ENCODE results near the gene IL31.
"Not testable (repeated sequence)": the region's sequence is repeated elsewhere in the genome, so short reads cannot be mapped to it uniquely, and the experiment has no call there.

The IL31 gene

DNA sequence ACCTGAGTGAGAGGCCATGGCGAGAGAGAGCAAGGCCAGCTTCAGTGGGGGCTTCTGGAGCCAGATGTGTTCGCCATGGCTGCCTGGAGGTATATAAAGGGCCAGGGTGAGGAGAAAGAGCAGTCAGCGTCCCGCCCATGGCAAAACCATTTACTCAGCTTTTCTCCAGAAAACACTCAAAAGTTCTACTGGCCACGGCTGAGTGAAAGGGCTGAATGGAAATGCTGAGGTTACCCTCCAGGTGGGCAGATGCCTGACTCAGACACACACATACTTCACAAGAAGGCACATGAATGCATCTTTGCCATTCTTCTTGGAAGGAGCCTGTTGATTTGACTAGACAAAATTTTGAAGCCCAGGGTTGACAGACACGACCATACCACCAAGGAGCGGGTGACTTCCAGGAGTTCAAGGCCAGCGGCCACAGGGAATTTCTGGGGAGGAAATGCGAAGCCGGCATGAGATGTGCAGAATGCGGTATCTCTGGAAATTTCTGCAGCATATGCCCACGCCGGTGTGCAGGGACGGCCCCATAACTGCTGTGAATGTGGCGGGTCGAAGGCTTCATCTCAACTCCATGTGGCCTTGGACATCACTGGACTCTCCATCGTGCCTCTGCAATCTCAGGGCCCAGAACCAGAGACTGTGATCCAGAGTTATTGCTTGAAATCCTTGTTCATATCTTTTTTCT is at the start of gene IL31:
TSS of gene IL31 (minus strand) at position 67 of the 691 bp plus-strand sequence. CDS start at position 18, 49 bp downstream.
- no peak for DNase-seq

DNA sequence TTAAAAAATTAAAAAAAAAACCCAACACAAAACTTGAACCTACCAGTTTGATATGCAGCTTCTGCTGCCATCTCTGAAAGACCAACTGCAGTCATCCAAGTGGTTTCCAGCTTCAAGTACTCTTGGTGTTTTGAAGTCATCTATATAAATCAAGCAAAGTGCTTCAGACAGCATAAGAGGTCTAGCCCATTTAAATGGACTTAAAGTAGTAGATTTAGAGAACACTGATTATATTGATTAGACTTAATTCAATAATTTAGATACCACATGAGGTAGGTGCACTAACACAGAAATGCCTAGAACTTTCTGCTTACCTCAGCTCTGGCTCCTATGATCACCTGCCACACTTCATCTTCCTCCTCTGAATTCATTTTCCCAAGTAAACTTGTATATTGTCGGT is 42.4 kb upstream of the IL31 start:
- no peak for DNase-seq

DNA sequence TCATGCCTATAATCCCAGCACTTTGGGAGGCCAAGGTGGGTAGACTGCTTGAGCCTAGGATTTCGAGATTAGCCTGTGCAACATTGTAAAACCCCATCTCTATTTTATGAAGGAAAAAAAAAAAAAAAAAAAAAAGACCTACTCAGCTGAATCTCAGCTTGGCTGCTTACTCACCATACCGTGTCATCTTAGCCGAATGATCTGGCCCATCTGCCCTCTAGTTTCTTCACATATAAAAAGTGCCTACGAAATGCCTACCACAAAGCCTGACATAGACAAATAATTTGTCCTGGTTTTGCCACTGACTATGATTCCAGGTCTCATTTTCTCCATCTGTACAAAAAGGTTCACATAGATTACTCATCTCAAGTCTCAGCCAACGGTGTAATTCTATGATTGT is 41.8 kb upstream of the IL31 start:
- no peak for DNase-seq

- DNase-seq = no peak
Observed at GRCh38 chr12:122208073-122208820, 34.2 kb upstream of the IL31 start.

DNA sequence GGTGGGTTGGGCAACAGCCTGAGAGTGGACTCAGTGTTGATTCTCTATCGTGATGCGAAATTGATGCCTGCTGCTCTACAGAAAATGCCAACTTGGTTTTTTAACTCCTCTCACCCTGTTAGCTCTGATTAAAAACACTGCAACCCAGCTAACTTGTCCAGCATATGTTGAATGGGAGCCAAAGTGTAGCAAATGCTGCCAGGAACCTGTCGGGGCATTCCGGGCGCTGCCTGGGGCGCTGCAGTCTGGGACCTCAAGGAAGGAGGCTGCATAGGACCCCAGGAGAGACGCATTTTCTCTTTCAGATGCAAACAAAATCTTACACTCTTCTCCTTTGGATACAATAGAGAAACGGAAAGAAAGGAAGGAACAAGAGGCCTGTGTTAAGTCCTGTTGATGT is 33.4 kb upstream of the IL31 start:
- no peak for DNase-seq

GRCh38 chr12:122206976-122207375 is 33.0 kb upstream of the IL31 start:
- no peak for DNase-seq

DNA sequence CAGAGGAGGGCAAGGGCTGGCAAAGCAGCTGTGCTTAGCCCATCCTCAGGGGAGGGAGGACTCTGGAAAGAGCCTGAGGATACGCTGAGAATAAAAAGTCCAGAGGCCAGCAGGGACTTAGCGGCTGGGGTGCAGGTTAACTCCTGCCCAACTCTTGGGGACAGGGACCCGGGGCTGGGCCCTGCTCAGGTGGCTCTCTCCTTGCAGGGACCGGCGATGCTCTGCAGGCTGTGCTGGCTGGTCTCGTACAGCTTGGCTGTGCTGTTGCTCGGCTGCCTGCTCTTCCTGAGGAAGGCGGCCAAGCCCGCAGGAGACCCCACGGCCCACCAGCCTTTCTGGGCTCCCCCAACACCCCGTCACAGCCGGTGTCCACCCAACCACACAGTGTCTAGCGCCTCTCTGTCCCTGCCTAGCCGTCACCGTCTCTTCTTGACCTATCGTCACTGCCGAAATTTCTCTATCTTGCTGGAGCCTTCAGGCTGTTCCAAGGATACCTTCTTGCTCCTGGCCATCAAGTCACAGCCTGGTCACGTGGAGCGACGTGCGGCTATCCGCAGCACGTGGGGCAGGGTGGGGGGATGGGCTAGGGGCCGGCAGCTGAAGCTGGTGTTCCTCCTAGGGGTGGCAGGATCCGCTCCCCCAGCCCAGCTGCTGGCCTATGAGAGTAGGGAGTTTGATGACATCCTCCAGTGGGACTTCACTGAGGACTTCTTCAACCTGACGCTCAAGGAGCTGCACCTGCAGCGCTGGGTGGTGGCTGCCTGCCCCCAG is 32.3 kb upstream of the IL31 start:
- no peak for DNase-seq

DNA sequence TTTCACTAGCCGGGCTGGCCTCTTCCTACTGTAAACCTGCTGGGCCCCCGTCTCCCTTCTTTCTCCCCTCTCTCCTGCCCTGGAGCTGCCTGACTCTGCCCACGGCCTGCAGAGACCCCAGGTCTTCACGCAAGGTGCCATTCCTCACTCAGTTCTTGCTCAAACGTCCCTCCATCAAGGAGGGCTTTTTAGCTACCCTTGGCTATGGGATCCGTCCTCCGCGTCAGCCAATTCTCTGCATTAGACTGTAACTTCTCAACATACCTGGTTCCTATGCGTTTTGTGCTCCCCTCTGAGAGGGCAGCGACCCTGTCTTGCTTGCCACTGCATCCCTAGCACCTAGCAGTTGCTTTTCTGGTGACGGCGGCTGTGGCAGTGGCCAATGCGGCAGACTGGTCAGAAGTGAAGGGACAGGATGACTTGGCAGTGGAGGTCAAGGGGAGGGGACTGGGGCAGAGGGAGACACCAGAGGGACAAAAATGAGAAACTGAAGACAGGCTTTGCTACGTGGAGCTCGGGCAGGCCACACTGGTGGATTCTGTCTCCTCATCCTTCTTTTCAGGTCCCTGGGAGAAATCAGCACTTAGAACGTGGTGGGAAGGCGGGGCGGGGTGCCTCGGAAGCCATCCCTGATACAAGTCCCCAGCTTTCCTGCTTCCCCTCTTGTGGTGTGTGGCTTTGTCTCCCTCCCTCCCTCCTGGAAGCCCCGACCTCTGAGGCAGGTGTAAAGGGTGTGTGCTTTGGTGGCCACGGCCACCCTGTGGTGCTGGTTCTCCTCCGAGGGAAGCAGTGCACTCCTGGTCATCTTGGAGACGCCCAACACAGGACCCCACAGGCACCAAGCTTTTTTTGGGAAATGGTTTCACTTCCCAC is 31.3 kb upstream of the IL31 start:
- peak; percentile 39 for DNase-seq

- no peak for DNase-seq
Observed at GRCh38 chr12:122204167-122205052, 30.4 kb upstream of the IL31 start.

DNA sequence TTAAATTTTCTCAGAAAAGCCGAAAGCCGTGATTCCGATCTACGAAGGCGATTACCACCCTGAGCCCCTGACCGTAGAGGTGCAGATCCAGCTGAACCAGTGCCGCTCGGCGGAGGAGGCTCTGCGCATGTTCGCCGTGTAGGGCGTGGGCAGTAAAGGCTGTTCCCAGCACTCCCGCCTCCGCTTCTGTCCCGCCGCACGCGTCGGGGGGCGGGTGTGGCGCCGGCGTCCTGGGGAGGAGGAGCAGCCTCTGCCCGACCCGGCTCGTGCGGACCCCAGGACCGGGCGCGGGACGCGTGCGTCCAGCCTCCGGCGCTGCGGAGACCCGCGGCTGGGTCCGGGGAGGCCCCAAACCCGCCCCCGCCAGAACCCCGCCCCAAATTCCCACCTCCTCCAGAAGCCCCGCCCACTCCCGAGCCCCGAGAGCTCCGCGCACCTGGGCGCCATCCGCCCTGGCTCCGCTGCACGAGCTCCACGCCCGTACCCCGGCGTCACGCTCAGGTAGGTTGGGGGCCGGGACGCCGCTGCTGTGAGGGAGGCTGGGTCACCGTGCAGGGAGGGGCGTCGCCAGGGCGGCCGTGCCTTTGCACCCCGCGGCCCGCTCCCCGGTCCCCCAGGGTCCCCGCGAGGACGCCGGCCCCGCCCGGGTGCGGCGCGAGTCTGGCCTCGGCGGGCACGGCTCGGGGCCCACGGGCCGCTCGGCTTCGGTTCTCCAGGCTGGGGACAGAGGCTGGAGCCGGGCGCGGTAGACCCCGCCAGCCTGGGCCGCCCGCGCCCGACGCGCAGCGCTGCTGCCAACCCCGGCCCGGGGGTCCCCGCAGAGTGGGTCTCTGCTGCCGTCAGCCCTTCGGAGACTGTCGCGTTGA is 29.5 kb upstream of the IL31 start, which contains the start of gene B3GNT4:
TSS of gene B3GNT4 (plus strand) at position 409 of the 866 bp plus-strand sequence. CDS start 910 bp downstream, outside the sequence.
- peak; percentile 77 for DNase-seq

GRCh38 chr12:122202811-122203210 is 28.8 kb upstream of the IL31 start:
- not testable (repeated sequence) for DNase-seq

GRCh38 chr12:122202017-122202416 is 28.0 kb upstream of the IL31 start:
- peak; percentile 73 for DNase-seq

GRCh38 chr12:122201381-122201780 is 27.4 kb upstream of the IL31 start:
- no peak for DNase-seq

DNA sequence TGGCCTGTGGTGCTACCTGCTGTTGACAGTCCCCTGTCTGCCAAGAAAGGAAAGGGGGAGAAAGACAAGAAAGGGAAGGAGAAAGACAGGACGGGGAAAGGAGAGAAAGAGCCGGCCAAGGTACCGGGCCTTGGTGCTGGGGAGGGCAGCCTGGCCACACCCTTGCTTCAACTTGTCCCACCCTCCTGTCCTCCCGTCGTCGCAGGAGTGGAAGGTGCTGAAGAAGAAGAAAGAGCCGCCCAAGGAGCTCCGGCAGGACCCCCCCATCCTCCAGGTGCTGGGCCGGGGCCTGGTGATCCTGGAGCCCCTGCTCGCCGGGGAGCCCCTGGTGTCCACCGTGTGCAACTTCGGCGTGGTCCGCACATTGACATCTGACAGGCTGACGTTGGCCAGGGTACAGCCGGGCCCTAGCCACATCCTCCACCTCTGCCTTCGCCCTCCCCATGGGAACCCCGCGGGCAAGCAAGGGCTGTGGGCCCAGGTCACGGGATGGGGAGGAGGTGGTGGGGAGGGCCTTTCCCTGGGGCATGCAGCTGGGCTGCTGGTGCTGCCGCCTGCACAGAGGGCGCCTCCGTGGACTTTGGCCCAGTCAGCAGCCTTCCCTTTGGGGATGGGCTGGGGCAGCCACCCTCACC is 26.6 kb upstream of the IL31 start:
- peak; percentile 19 for DNase-seq

DNA sequence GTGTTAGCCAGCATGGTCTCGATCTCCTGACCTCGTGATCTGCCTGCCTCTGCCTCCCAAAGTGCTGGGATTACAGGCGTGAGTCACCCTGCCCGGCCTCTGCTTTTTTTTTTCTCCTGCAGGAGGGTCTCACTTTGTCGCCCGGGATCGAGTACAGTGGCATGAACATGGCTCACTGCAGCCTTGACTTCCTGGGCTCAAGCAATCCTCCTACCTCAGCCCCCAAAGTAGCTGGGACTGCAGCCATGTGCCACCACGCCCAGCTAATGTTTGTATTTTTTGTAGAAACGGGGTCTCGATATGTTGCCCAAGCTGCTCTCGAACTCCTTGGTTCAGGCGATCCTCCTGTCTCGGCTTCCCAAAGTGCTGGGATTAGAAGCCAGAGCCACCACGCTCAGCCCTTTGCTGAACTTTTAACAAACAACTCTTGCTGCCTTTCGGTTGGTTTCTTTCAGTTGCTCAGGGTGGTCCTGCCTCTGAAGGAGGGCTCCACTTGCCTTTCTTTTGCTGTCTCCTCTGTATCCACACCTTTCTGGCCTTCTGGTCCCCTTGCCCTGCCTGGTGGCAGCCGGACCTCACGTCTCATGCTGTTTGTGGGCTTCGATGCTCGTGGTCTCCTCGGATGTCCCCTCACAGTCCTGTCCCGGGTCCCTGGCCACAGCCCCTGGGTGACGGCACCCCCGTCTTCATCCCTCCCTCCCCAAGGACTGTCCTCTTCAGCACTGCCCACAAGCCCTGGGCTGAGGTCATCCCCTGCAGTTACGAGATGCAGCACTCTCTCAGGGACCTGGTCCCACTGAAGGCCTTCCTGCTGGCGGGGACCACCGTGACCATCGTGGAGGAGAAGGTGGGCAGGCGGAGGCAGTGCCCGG is 25.7 kb upstream of the IL31 start:
- no peak for DNase-seq

DNA sequence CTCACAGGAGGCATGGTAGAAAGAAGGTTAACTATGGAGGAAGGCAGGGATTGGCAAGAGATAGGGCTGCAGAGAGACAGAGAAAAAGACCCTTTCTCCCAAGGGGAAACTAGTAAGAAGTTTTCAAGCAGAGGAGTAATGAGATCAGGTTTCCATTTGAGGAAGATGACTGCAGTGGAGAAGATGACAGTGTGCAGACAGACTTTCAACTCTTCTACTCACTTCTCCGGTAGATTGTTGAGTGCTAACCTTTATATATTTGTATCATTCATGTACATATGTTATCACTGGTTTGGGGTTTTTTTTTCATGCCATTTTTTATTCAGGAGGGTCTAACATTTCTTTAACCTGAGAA is 23.6 kb upstream of the IL31 start:
- DNase-seq = no peak

DNA sequence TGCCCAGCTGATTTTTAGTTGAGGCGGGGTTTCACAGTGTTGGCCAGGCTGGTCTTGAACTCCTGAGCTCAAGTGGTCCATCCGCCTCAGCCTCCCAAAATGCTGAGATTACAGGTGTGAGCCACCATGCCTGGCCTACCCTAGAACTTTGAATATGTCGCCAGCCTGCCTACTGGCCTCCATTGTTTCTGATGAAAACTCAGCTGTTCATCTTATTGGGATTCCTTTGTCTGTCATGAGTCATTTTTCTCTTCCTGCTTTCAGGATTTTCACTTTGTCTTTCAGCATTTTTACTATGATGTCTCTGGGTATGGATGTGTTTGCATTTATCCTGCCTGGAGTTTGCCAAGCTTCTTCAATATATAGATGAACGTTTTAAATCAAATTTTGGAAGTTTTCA is 21.4 kb upstream of the IL31 start:
- no peak for DNase-seq

GRCh38 chr12:122194804-122195203 is 20.8 kb upstream of the IL31 start:
- no peak for DNase-seq

- no peak for DNase-seq
Observed at GRCh38 chr12:122192441-122192840, 18.4 kb upstream of the IL31 start.
